Liver (tissue), 9 donors: ENCODE measurements around the gene IMPG1. TPM values are rescaled to one million over a fixed set of nuclear protein-coding genes. Genes with fewer than 3 reads are reported as not detected.

Source experiments
- DNase-seq: peaks from one replicate; pipeline ENCODE4 v3.0.0-alpha.2; 2017; ENCODE audit warnings: low spot score
- H3K27ac ChIP-seq, 2 donors: one replicate each; pipeline ENCODE4 v1.7.0; 2013; ENCODE audit warnings: inconsistent platforms in 2 of 2, low read length in 2 of 2, control low read depth in 1 of 2, low read depth in 1 of 2, mild to moderate bottlenecking in 1 of 2
- H3K27me3 ChIP-seq, 4 donors: one replicate each; pipeline versions ENCODE4 v1.6.1 to v1.7.0; 2013; ENCODE audit warnings: low read length in 3 of 4, inconsistent platforms in 1 of 4, mild to moderate bottlenecking in 1 of 4, moderate library complexity in 1 of 4; ENCODE audit not compliant: control insufficient read depth in 4 of 4, insufficient read depth in 4 of 4
- H3K36me3 ChIP-seq, 4 donors: one replicate each; pipeline versions ENCODE4 v1.6.1 to v1.7.0; 2013; ENCODE audit warnings: low read length in 3 of 4, mild to moderate bottlenecking in 3 of 4, low read depth in 1 of 4, moderate library complexity in 1 of 4; ENCODE audit not compliant: control insufficient read depth in 4 of 4, insufficient read depth in 3 of 4
- H3K4me1 ChIP-seq, 4 donors: one replicate each; pipeline versions ENCODE4 v1.6.1 to v1.7.0; 2013; ENCODE audit warnings: low read length in 3 of 4, mild to moderate bottlenecking in 3 of 4, moderate library complexity in 1 of 4; ENCODE audit not compliant: control insufficient read depth in 4 of 4, insufficient read depth in 4 of 4
- H3K4me3 ChIP-seq, 3 donors: one replicate each; pipeline versions ENCODE4 v1.6.1 to v1.7.0; 2013; ENCODE audit warnings: low read length in 3 of 3, control low read depth in 1 of 3, low read depth in 1 of 3, mild to moderate bottlenecking in 1 of 3
- H3K9ac ChIP-seq, 2 donors: one replicate each; pipeline ENCODE4 v1.7.0; 2013; ENCODE audit warnings: low read length in 2 of 2, mild to moderate bottlenecking in 2 of 2, moderate library complexity in 2 of 2, control low read depth in 1 of 2, low read depth in 1 of 2
- H3K9me3 ChIP-seq, 4 donors: one replicate each; pipeline versions ENCODE4 v1.6.1 to v1.7.0; 2013; ENCODE audit warnings: low read length in 3 of 4; ENCODE audit not compliant: control insufficient read depth in 4 of 4
- FOXA1 ChIP-seq: IDR thresholded peaks from 2 replicates; pipeline ENCODE4 v1.6.1; 2016; ENCODE audit warnings: antibody characterized with exemption
- FOXA2 ChIP-seq: IDR thresholded peaks from 2 replicates; pipeline ENCODE4 v1.6.1; 2016; ENCODE audit warnings: antibody characterized with exemption
- GABPA ChIP-seq, 2 donors: IDR thresholded peaks in 1 of 2; conservative IDR thresholded peaks in 1 of 2; 2 replicates each; pipeline ENCODE4 v1.6.1; 2016; ENCODE audit warnings: antibody characterized with exemption in 2 of 2, mild to moderate bottlenecking in 1 of 2, moderate library complexity in 1 of 2
- HNF4A ChIP-seq, 2 donors: conservative IDR thresholded peaks; 2 replicates each; pipeline ENCODE4 v1.6.1; 2016; ENCODE audit warnings: antibody characterized with exemption in 2 of 2, mild to moderate bottlenecking in 2 of 2
- HNF4G ChIP-seq: IDR thresholded peaks from 2 replicates; pipeline ENCODE4 v1.6.1; 2016; ENCODE audit warnings: antibody characterized with exemption
- JUND ChIP-seq, 2 donors: IDR thresholded peaks; 2 replicates each; pipeline ENCODE4 v1.6.1; 2016; ENCODE audit warnings: antibody characterized with exemption in 2 of 2
- NR2F2 ChIP-seq: IDR thresholded peaks from 2 replicates; pipeline ENCODE4 v1.6.1; 2016; ENCODE audit warnings: antibody characterized with exemption
- RAD21 ChIP-seq, 2 donors: IDR thresholded peaks; 2 replicates each; pipeline ENCODE4 v1.6.1; 2016; ENCODE audit warnings: antibody characterized with exemption in 2 of 2, mild to moderate bottlenecking in 2 of 2
- REST ChIP-seq: IDR thresholded peaks from 2 replicates; pipeline ENCODE4 v1.6.1; 2016; ENCODE audit warnings: antibody characterized with exemption, mild to moderate bottlenecking
- RXRA ChIP-seq, 2 donors: IDR thresholded peaks; 2 replicates each; pipeline ENCODE4 v1.6.1; 2017 to 2018; ENCODE audit warnings: antibody characterized with exemption in 2 of 2, mild to moderate bottlenecking in 1 of 2
- SP1 ChIP-seq: IDR thresholded peaks from 2 replicates; pipeline ENCODE4 v1.6.1; 2018; ENCODE audit warnings: antibody characterized with exemption, mild to moderate bottlenecking
- WGBS: extraction: QIAGEN DNeasy Blood & Tissue Kit; methylation state at CpG from one replicate; pipeline ENCODE4 v1.1.7; 2013; 5-methylcytosine and 5-hydroxymethylcytosine counted together
- polyA plus RNA-seq, 2 donors: library from polyadenylated mRNA; stranded (reverse) in 1 of 2; unstranded in 1 of 2; fragments of 200-250 nt in 1 of 2; fragments of >200 nt in 1 of 2; fragmentation: Nextera tagmentation in 1 of 2; extraction: Ambion mirVana in 1 of 2; gene quantifications; one replicate each; pipeline versions ENCODE4 v1.2.1 to v1.2.3, GENCODE V29; 2013 to 2015
- total RNA-seq, 2 donors: library from RNA; depleted of rRNA; stranded (reverse); fragments of >200 nt; gene quantifications; one replicate each; pipeline ENCODE4 v1.2.3, GENCODE V29; 2014
- TF ChIP-seq, protein P1 (sequence below): IDR thresholded peaks from 2 replicates; pipeline ENCODE4 v1.6.1; 2016; ENCODE audit warnings: antibody characterized with exemption
- TF ChIP-seq, protein P2 (sequence below): fragments of 150-350 bp; IDR thresholded peaks from 2 replicates; pipeline ENCODE4 v1.5.1; 2017; ENCODE audit warnings: improper control_type of control experiment, low read depth, low read length; ENCODE audit not compliant: missing input control
- donor health status: healthy.
- donor health status: healthy.
- donor health status: healthy.
- donor health status: healthy.
- donor health status: healthy.

The IMPG1 gene
- total and polyA plus RNA-seq, 4 donors, result not detected

- TF ChIP-seq FOXA2 (no peak), SP1 (no peak), NR2F2 (no peak), HNF4G (no peak), JUND (IDR thresholded peaks at IDR 0.05) (no peak), REST (no peak), RXRA (IDR thresholded peaks at IDR 0.05) (no peak), FOXA1 (no peak)
- TF ChIP-seq, protein P1, sequence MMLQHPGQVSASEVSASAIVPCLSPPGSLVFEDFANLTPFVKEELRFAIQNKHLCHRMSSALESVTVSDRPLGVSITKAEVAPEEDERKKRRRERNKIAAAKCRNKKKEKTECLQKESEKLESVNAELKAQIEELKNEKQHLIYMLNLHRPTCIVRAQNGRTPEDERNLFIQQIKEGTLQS, result no peak
- TF ChIP-seq, protein P2, sequence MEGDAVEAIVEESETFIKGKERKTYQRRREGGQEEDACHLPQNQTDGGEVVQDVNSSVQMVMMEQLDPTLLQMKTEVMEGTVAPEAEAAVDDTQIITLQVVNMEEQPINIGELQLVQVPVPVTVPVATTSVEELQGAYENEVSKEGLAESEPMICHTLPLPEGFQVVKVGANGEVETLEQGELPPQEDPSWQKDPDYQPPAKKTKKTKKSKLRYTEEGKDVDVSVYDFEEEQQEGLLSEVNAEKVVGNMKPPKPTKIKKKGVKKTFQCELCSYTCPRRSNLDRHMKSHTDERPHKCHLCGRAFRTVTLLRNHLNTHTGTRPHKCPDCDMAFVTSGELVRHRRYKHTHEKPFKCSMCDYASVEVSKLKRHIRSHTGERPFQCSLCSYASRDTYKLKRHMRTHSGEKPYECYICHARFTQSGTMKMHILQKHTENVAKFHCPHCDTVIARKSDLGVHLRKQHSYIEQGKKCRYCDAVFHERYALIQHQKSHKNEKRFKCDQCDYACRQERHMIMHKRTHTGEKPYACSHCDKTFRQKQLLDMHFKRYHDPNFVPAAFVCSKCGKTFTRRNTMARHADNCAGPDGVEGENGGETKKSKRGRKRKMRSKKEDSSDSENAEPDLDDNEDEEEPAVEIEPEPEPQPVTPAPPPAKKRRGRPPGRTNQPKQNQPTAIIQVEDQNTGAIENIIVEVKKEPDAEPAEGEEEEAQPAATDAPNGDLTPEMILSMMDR, result no peak
- Histone ChIP-seq H3K9me3 (no peaks in the 10 kb centered on the region), H3K9ac (no peak overlapping the region), H3K36me3 (no peaks in the 10 kb centered on the region), H3K4me3 (no peak overlapping the region), H3K4me1 (peaks cover 0 to 2% (median 2%) of the 10 kb centered on the region in 4 donors), H3K27ac (no peak overlapping the region), H3K27me3 (no peaks in the 10 kb centered on the region)
- DNase-seq, result no peak
- WGBS, result 97% methylated on average over 8 of the region's 8 CpGs
These were observed 180.1 kb downstream of the IMPG1 start for GRCh38 chr6:75892384-75892783.

DNA sequence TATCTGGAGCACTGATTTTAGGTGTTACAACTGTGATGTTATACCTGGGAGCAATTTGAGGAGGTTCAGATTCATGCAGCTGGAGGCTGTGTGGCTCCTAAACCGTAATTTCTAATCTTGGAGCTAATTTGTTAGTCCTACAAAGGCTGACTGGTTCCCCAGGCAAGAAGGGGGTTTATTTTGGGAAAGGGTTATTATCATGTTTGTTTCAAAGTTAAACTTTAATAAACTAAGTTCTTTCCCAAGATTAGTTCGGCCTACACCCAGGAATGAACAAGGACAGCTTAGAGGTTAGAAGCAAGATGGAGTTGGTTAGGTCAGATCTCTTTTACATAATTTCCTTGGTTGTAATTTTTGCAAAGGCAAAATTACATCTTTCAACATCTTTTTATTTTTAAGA is 187.6 kb downstream of the IMPG1 start:
- H3K4me1 ChIP-seq, result peaks cover 0 to 3% (median 0%) of the 10 kb centered on the region in 4 donors
- DNase-seq, result no peak
- TF ChIP-seq, protein P2, result no peak
- TF ChIP-seq NR2F2 (no peak), HNF4A (conservative IDR thresholded peaks at IDR 0.05) (peak in 1 of 2 donors; percentile 13), REST (no peak), JUND (IDR thresholded peaks at IDR 0.05) (no peak), GABPA (IDR thresholded peaks at IDR 0.05 in 1 of 2, conservative IDR thresholded peaks at IDR 0.05 in 1 of 2) (no peak), RAD21 (IDR thresholded peaks at IDR 0.05) (no peak), SP1 (no peak)
- H3K27ac ChIP-seq, result no peak overlapping the region
- H3K9ac ChIP-seq, result no peak overlapping the region
- no peak overlapping the region for H3K4me3 ChIP-seq
- WGBS, result 45% methylated on average over 2 of the region's 2 CpGs
- no peaks in the 10 kb centered on the region for H3K9me3 ChIP-seq
- peaks cover 0 to 5% (median 2%) of the 10 kb centered on the region in 4 donors for H3K36me3 ChIP-seq
- H3K27me3 ChIP-seq, result no peaks in the 10 kb centered on the region
